Coronary artery (tissue), 2 donors: ENCODE results near the gene ARMC6.
A peak's percentile ranks its signal among the peaks of the same experiment; 100 is the strongest.

Experiments used
- DNase-seq: peaks from one replicate; pipeline ENCODE4 v3.0.0-alpha.2; 2017; ENCODE audit warnings: low spot score
- H3K27ac ChIP-seq, 2 donors: fragments of 200-600 bp; sonication (generic); one replicate each; pipeline ENCODE4 v1.5.1; 2016 to 2019
- H3K4me3 ChIP-seq: fragments of 200-600 bp; sonication (generic); 2 replicates; pipeline ENCODE4 v1.5.1; 2016; ENCODE audit warnings: mild to moderate bottlenecking, moderate library complexity
- CTCF ChIP-seq: fragments of 200-600 bp; sonication (generic); IDR thresholded peaks from one replicate; pipeline ENCODE4 v1.5.1; 2019; ENCODE audit warnings: antibody characterized with exemption

Gene ARMC6

DNA sequence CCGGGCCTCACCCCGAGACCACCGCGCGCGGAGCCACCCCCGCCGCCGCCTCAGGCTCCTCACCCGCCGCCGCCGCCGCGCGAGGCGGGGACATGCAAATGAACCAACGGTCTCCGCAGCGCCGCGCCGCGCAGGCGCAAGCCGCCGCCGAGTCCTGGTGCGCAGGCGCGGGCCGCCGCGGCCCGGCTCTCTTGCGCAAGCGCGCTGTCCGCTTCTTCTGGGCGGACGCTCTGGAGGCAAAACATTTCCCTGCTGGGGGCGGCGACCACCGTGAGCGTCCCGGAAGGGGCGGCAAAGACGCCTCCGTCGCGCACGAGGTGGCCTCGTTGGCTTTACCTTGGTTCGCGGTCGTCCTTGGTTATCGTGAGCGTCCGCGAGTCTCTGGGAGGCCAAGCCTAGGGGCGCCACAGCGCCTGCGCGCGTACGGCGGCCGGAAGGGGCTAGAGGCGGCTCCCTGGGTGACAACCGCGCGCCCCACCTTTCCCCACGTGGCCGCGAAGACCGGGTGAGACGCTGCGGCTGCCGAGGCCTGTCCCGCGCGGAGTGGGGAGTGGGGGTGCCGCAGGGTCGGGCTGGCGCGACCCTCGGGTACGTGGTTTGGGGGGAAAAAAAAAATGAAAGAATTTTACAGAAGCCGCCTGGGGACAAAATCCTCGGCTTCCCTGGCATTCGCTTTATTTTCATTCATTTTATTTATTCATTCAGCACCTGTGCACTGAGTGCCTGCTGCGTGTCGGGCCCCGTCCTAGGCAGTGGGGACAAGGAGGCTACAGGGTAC, at the start of gene ARMC6, which contains the start of gene SUGP2:
TSS of gene ARMC6 (plus strand) at position 178 of the 778 bp plus-strand sequence. CDS start 607 bp downstream, outside the sequence.
TSS of gene SUGP2 (minus strand) at position 92 of the 778 bp plus-strand sequence. CDS start 2,446 bp downstream, outside the sequence.
- peak; percentile 88 for DNase-seq
- peak within 1 kb of the TSS; percentile 92 for H3K4me3 ChIP-seq
- no peak for TF ChIP-seq CTCF
- peak within 1 kb of the TSS; percentile 93 to 96 for H3K27ac ChIP-seq

- DNase-seq, result no peak
- no peak overlapping the region for H3K4me3 ChIP-seq
- no peak overlapping the region for H3K27ac ChIP-seq
- TF ChIP-seq CTCF, result no peak
Measured at GRCh38 chr19:18984251-18984650, 49.2 kb upstream of the ARMC6 start.

- H3K4me3 ChIP-seq, result no peak overlapping the region
- no peak for TF ChIP-seq CTCF
- H3K27ac ChIP-seq, result peak overlapping the region in 1 of 2 donors; percentile 70
- no peak for DNase-seq
Measured at GRCh38 chr19:18985257-18985656, 48.1 kb upstream of the ARMC6 start.

DNA sequence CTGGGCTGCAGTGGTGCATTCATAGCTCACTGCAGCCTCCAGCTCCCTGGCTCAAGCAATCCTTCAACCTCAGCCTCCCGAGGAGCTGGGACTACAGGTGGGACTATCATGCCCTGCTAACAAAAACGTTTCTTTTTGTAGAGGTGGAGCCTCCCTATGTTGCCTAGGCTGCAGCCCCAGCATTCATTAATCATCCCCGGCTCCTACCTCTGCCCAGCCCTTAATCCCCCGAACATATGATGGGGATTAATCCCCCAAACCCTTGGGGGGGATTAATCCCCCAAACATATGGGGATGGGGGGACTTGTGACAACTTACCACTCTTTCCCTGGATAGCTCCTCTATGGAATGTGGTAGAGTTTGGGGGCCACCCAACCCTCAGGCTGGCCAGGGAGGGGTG, 45.9 kb upstream of the ARMC6 start:
- TF ChIP-seq CTCF, result no peak
- DNase-seq, result no peak
- Histone ChIP-seq H3K4me3 (no peak overlapping the region), H3K27ac (no peak overlapping the region)

- no peak for DNase-seq
- H3K27ac ChIP-seq, result no peak overlapping the region
- no peak overlapping the region for H3K4me3 ChIP-seq
- TF ChIP-seq CTCF, result no peak
Measured at GRCh38 chr19:18989316-18989715, 44.1 kb upstream of the ARMC6 start.

DNA sequence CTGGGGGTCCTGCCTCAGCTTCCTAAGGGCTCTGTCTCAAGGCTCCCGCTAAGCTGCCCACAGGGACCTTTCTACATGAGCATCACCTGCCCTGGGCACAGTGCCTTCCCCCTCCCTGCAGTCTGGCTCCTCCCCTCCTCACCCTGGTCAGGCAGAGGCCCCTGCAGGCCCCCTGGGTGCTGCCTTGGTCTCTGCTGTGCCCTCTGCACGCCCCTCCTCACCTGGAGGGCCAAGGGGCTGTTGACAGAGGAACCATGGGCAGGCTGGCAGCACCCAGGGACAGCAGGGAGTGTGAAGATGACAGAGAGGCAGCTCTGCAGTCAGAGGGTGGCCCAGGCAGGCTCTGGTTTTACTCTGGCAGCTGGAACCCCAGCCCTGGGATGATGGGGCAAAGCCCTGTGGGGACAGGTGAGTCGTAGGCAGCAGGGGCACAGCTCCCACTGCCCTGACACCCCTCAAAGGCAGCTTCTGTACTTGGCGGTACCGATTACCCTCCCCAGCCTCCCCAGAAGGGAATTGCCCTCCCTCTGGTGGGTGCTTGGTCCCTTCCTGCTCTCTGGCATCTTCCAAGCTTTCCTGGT, 43.2 kb upstream of the ARMC6 start:
- TF ChIP-seq CTCF, result no peak
- Histone ChIP-seq H3K27ac (no peak overlapping the region), H3K4me3 (no peak overlapping the region)
- no peak for DNase-seq

GRCh38 chr19:18991006-18991405, 42.4 kb upstream of the ARMC6 start:
- DNase-seq, result no peak
- Histone ChIP-seq H3K4me3 (no peak overlapping the region), H3K27ac (no peak overlapping the region)
- no peak for TF ChIP-seq CTCF
